Immature natural killer cell (primary cell): ENCODE results near the gene HSPB6. TPM values are rescaled to one million over a fixed set of nuclear protein-coding genes. Genes with fewer than 3 reads are reported as not detected.

ENCODE experiments used
- DNase-seq, 3 donors: peaks; one replicate each; pipeline ENCODE4 v3.0.0; 2022; ENCODE audit warnings: mixed read lengths in 1 of 3
- H3K27ac Mint-ChIP-seq, 6 donors: one replicate each; pipeline ENCODE4 v1.8.0; 2020; ENCODE audit warnings: mixed read lengths in 6 of 6, mild to moderate bottlenecking in 5 of 6, inconsistent platforms in 4 of 6, moderate library complexity in 3 of 6
- H3K27me3 Mint-ChIP-seq, 3 donors: one replicate each; pipeline ENCODE4 v1.8.0; 2020 to 2021; ENCODE audit warnings: low read depth in 3 of 3, mild to moderate bottlenecking in 3 of 3, mixed read lengths in 3 of 3, moderate library complexity in 3 of 3, inconsistent platforms in 1 of 3
- H3K36me3 Mint-ChIP-seq, 3 donors: one replicate each; pipeline ENCODE4 v1.8.0; 2020; ENCODE audit warnings: mixed read lengths in 3 of 3, inconsistent platforms in 2 of 3, mild to moderate bottlenecking in 2 of 3
- H3K4me1 Mint-ChIP-seq, 2 donors: one replicate each; pipeline ENCODE4 v1.8.0; 2020; ENCODE audit warnings: inconsistent platforms in 2 of 2, mild to moderate bottlenecking in 2 of 2, mixed read lengths in 2 of 2, moderate library complexity in 1 of 2
- H3K4me3 Mint-ChIP-seq, 5 donors: one replicate each; pipeline ENCODE4 v1.8.0; 2020; ENCODE audit warnings: mild to moderate bottlenecking in 5 of 5, mixed read lengths in 5 of 5, inconsistent platforms in 3 of 5, moderate library complexity in 3 of 5
- H3K9me3 Mint-ChIP-seq, 6 donors: one replicate each; pipeline ENCODE4 v1.8.0; 2020; ENCODE audit warnings: mild to moderate bottlenecking in 6 of 6, mixed read lengths in 6 of 6, inconsistent platforms in 4 of 6, moderate library complexity in 3 of 6
- polyA plus RNA-seq, 3 donors: library from polyadenylated mRNA; unstranded; fragments of 300-500 nt; fragmentation: Illumina TruSeq; gene quantifications; one replicate each; pipeline ENCODE4 v1.2.3, GENCODE V29; 2021

The HSPB6 gene
- polyA plus RNA-seq, 3 donors from 2014 or later = not detected

- no peak for DNase-seq
- H3K9me3 Mint-ChIP-seq = no peaks in the 10 kb centered on the region
- peaks cover 17 to 20% of the 10 kb centered on the region in 2 donors for H3K4me1 Mint-ChIP-seq
- peaks cover 0 to 28% (median 5%) of the 10 kb centered on the region in 3 donors for H3K36me3 Mint-ChIP-seq
- no peak overlapping the region for H3K27ac Mint-ChIP-seq
- no peak overlapping the region for H3K4me3 Mint-ChIP-seq
- H3K27me3 Mint-ChIP-seq = peaks cover 0 to 3% (median 0%) of the 10 kb centered on the region in 3 donors
Observed at GRCh38 chr19:35722461-35722860, 34.4 kb downstream of the HSPB6 start.

- peaks cover 23 to 25% of the 10 kb centered on the region in 2 donors for H3K4me1 Mint-ChIP-seq
- H3K36me3 Mint-ChIP-seq = peaks cover 0 to 24% (median 5%) of the 10 kb centered on the region in 3 donors
- H3K27ac Mint-ChIP-seq = no peak overlapping the region
- no peak for DNase-seq
- H3K27me3 Mint-ChIP-seq = peaks cover 0 to 3% (median 1%) of the 10 kb centered on the region in 3 donors
- H3K4me3 Mint-ChIP-seq = no peak overlapping the region
- no peaks in the 10 kb centered on the region for H3K9me3 Mint-ChIP-seq
Observed at GRCh38 chr19:35721374-35721773, 35.5 kb downstream of the HSPB6 start.

GRCh38 chr19:35720648-35721047 is 36.2 kb downstream of the HSPB6 start:
- H3K4me3 Mint-ChIP-seq = no peak overlapping the region
- H3K27me3 Mint-ChIP-seq = peaks cover 0 to 3% (median 3%) of the 10 kb centered on the region in 3 donors
- H3K27ac Mint-ChIP-seq = no peak overlapping the region

GRCh38 chr19:35720163-35720524 is 36.7 kb downstream of the HSPB6 start:
- H3K4me3 Mint-ChIP-seq = peak overlapping the region in 1 of 5 donors; percentile 22
- peaks cover 0 to 14% (median 5%) of the 10 kb centered on the region in 3 donors for H3K36me3 Mint-ChIP-seq
- H3K9me3 Mint-ChIP-seq = no peaks in the 10 kb centered on the region
- no peak for DNase-seq
- peaks cover 30 to 32% of the 10 kb centered on the region in 2 donors for H3K4me1 Mint-ChIP-seq
- H3K27ac Mint-ChIP-seq = peak overlapping the region in 2 of 6 donors; percentile 31 to 72
- H3K27me3 Mint-ChIP-seq = peaks cover 0 to 3% (median 3%) of the 10 kb centered on the region in 3 donors

More at GRCh38 chr19:35720648-35721047, 36.2 kb downstream of the HSPB6 start:
- Mint-ChIP-seq H3K9me3 (no peaks in the 10 kb centered on the region), H3K4me1 (peaks cover 30 to 32% of the 10 kb centered on the region in 2 donors), H3K36me3 (peaks cover 0 to 17% (median 5%) of the 10 kb centered on the region in 3 donors)
- DNase-seq = no peak

GRCh38 chr19:35719402-35720162 is 37.2 kb downstream of the HSPB6 start:
- Mint-ChIP-seq H3K4me3 (peak overlapping the region; percentile 81 to 89 (median 88)), H3K4me1 (peaks cover 32% of the 10 kb centered on the region in 2 donors), H3K36me3 (peaks cover 0 to 14% (median 5%) of the 10 kb centered on the region in 3 donors), H3K27me3 (peaks cover 0 to 3% (median 3%) of the 10 kb centered on the region in 3 donors), H3K27ac (peak overlapping the region; percentile 49 to 88 (median 73)), H3K9me3 (no peaks in the 10 kb centered on the region)
- no peak for DNase-seq

- H3K27me3 Mint-ChIP-seq = peaks cover 0 to 3% (median 3%) of the 10 kb centered on the region in 3 donors
- H3K9me3 Mint-ChIP-seq = no peaks in the 10 kb centered on the region
- peaks cover 0 to 8% (median 0%) of the 10 kb centered on the region in 3 donors for H3K36me3 Mint-ChIP-seq
- H3K4me3 Mint-ChIP-seq = peak overlapping the region; percentile 81 to 89 (median 88)
- H3K27ac Mint-ChIP-seq = peak overlapping the region in 5 of 6 donors; percentile 74 to 93 (median 88)
- peak; percentile 33 to 37 (median 36) for DNase-seq
- H3K4me1 Mint-ChIP-seq = peaks cover 32% of the 10 kb centered on the region in 2 donors
Observed at GRCh38 chr19:35718345-35719041, 38.3 kb downstream of the HSPB6 start.

GRCh38 chr19:35717665-35718344 is 39.0 kb downstream of the HSPB6 start, which contains the start of gene KMT2B:
KMT2B (plus strand) TSS chr19:35718003; CDS start chr19:35718019, 16 bp downstream.
- Mint-ChIP-seq H3K27ac (peak within 1 kb of the TSS; percentile 87 to 99 (median 96)), H3K36me3 (peaks cover 0 to 4% (median 0%) of the 10 kb centered on the region in 3 donors), H3K27me3 (peaks cover under 1 to 5% (median 3%) of the 10 kb centered on the region in 3 donors), H3K9me3 (no peaks in the 10 kb centered on the region), H3K4me1 (peaks cover 32% of the 10 kb centered on the region in 2 donors), H3K4me3 (peak within 1 kb of the TSS; percentile 91 to 98 (median 94))
- DNase-seq = no peak

GRCh38 chr19:35716801-35717664 is 39.8 kb downstream of the HSPB6 start:
- H3K9me3 Mint-ChIP-seq = no peaks in the 10 kb centered on the region
- peaks cover 29 to 32% of the 10 kb centered on the region in 2 donors for H3K4me1 Mint-ChIP-seq
- H3K4me3 Mint-ChIP-seq = peak overlapping the region; percentile 91 to 98 (median 94)
- H3K36me3 Mint-ChIP-seq = peaks cover 0 to 4% (median 0%) of the 10 kb centered on the region in 3 donors
- H3K27ac Mint-ChIP-seq = peak overlapping the region; percentile 87 to 99 (median 96)
- peak; percentile 94 to 96 (median 96) for DNase-seq
- H3K27me3 Mint-ChIP-seq = peaks cover 3 to 5% (median 3%) of the 10 kb centered on the region in 3 donors

- H3K27ac Mint-ChIP-seq = peak overlapping the region; percentile 87 to 99 (median 96)
- DNase-seq = peak in 1 of 3 donors; percentile 9
- peaks cover 3 to 5% (median 3%) of the 10 kb centered on the region in 3 donors for H3K27me3 Mint-ChIP-seq
- no peaks in the 10 kb centered on the region for H3K9me3 Mint-ChIP-seq
- H3K4me3 Mint-ChIP-seq = peak overlapping the region; percentile 91 to 98 (median 94)
- H3K36me3 Mint-ChIP-seq = peaks cover 0 to 4% (median 0%) of the 10 kb centered on the region in 3 donors
- H3K4me1 Mint-ChIP-seq = peaks cover 29 to 32% of the 10 kb centered on the region in 2 donors
Observed at GRCh38 chr19:35715981-35716800, 40.6 kb downstream of the HSPB6 start.

- Mint-ChIP-seq H3K4me1 (peaks cover 29 to 31% of the 10 kb centered on the region in 2 donors), H3K27ac (peak overlapping the region in 1 of 6 donors; percentile 55), H3K4me3 (no peak overlapping the region), H3K9me3 (no peaks in the 10 kb centered on the region), H3K36me3 (peaks cover 0 to 3% (median 0%) of the 10 kb centered on the region in 3 donors), H3K27me3 (peaks cover 3 to 5% (median 3%) of the 10 kb centered on the region in 3 donors)
- DNase-seq = no peak
Observed at GRCh38 chr19:35715355-35715809, 41.4 kb downstream of the HSPB6 start.

- DNase-seq = no peak
- peak overlapping the region in 2 of 6 donors; percentile 42 to 55 for H3K27ac Mint-ChIP-seq
- H3K27me3 Mint-ChIP-seq = peaks cover 3 to 5% (median 3%) of the 10 kb centered on the region in 3 donors
- no peaks in the 10 kb centered on the region for H3K36me3 Mint-ChIP-seq
- H3K4me1 Mint-ChIP-seq = peaks cover 26% of the 10 kb centered on the region in 2 donors
- H3K9me3 Mint-ChIP-seq = no peaks in the 10 kb centered on the region
- peak overlapping the region in 4 of 5 donors; percentile 27 to 44 (median 36) for H3K4me3 Mint-ChIP-seq
Observed at GRCh38 chr19:35714601-35715354, 42.1 kb downstream of the HSPB6 start.
